Hepatocyte (in vitro differentiated cells): ENCODE results near the gene ARHGAP15. TPM values are rescaled to one million over a fixed set of nuclear protein-coding genes. Genes with fewer than 3 reads are reported as not detected.

Source experiments
- DNase-seq: peaks from one replicate; pipeline ENCODE4 v3.0.0-alpha.2; 2016; ENCODE audit warnings: low spot score
- H2AFZ ChIP-seq: fragments of 200-600 bp; sonication (generic); 2 replicates; pipeline ENCODE4 v1.6.0; 2016; ENCODE audit warnings: antibody characterized with exemption, mild to moderate bottlenecking
- H3K27ac ChIP-seq: fragments of 200-600 bp; sonication (generic); 2 replicates; pipeline ENCODE4 v1.5.1; 2016; ENCODE audit warnings: mild to moderate bottlenecking
- H3K27me3 ChIP-seq: fragments of 200-600 bp; sonication (generic); 2 replicates; pipeline ENCODE4 v1.6.1; 2016
- H3K36me3 ChIP-seq: fragments of 200-600 bp; sonication (generic); replicated peaks from 2 replicates; pipeline ENCODE4 v1.5.1; 2016; ENCODE audit warnings: low read depth; ENCODE audit not compliant: insufficient read depth
- H3K4me1 ChIP-seq: fragments of 200-600 bp; sonication (generic); 2 replicates; pipeline ENCODE4 v1.5.1; 2016; ENCODE audit warnings: mild to moderate bottlenecking, moderate library complexity; ENCODE audit not compliant: insufficient read depth
- H3K4me2 ChIP-seq: fragments of 200-600 bp; sonication (generic); 2 replicates; pipeline ENCODE4 v1.6.0; 2016
- H3K4me3 ChIP-seq: fragments of 200-600 bp; sonication (generic); 2 replicates; pipeline ENCODE4 v1.5.1; 2016; ENCODE audit warnings: mild to moderate bottlenecking
- H3K79me2 ChIP-seq: fragments of 200-600 bp; sonication (generic); 2 replicates; pipeline ENCODE4 v1.6.0; 2017; ENCODE audit warnings: mild to moderate bottlenecking
- H3K9me2 ChIP-seq: fragments of 200-600 bp; sonication (generic); replicated peaks from 2 replicates; pipeline ENCODE4 v1.6.0; 2017; ENCODE audit warnings: mild to moderate bottlenecking; ENCODE audit not compliant: insufficient read depth
- H3K9me3 ChIP-seq: fragments of 200-600 bp; sonication (generic); 2 replicates; pipeline ENCODE4 v1.5.1; 2016; ENCODE audit warnings: low read depth, mild to moderate bottlenecking
- H4K20me1 ChIP-seq: fragments of 200-600 bp; sonication (generic); 2 replicates; pipeline ENCODE4 v1.6.0; 2016; ENCODE audit warnings: mild to moderate bottlenecking; ENCODE audit not compliant: insufficient read depth, poor library complexity, severe bottlenecking
- EZH2 ChIP-seq: fragments of 200-600 bp; sonication (generic); IDR thresholded peaks from 2 replicates; pipeline ENCODE4 v1.6.1; 2016; ENCODE audit warnings: antibody characterized with exemption, mild to moderate bottlenecking, borderline replicate concordance
- EZH2phosphoT487 ChIP-seq: fragments of 200-600 bp; sonication (generic); IDR thresholded peaks from one replicate; pipeline ENCODE4 v1.6.1; 2018; ENCODE audit warnings: antibody characterized with exemption, mild to moderate bottlenecking, low read depth, moderate library complexity; ENCODE audit not compliant: unreplicated experiment, severe bottlenecking
- WGBS: methylation state at CpG from one replicate; pipeline ENCODE4 v1.1.6; 2016; ENCODE audit warnings: low lambda C conversion rate; ENCODE audit errors: missing lambda C conversion rate; 5-methylcytosine and 5-hydroxymethylcytosine counted together
- polyA plus RNA-seq: library from polyadenylated mRNA; unstranded; fragments of >200 nt; fragmentation: Nextera tagmentation; extraction: Ambion mirVana; gene quantifications from 2 replicates; pipeline ENCODE4 v1.2.1, GENCODE V29; 2016
- total RNA-seq: library from RNA; depleted of rRNA; stranded (reverse); fragments of >200 nt; gene quantifications from 2 replicates; pipeline ENCODE4 v1.2.3, GENCODE V29; 2014
- TF ChIP-seq, protein P1 (sequence below): fragments of 200-600 bp; sonication (generic); IDR thresholded peaks from 2 replicates; pipeline ENCODE4 v1.5.1; 2016; ENCODE audit warnings: antibody characterized with exemption, mild to moderate bottlenecking; ENCODE audit not compliant: poor library complexity

The ARHGAP15 gene
- total and polyA plus RNA-seq, 2 experiments from 2014 or later: 0.17 TPM; not detected in 1

GRCh38 chr2:143728498-143728897, 599.3 kb downstream of the ARHGAP15 start:
- Histone ChIP-seq H4K20me1 (no peaks in the 10 kb centered on the region), H3K4me3 (no peak overlapping the region), H3K4me1 (no peaks in the 10 kb centered on the region), H2AFZ (no peak overlapping the region), H3K9me3 (no peaks in the 10 kb centered on the region), H3K27me3 (no peaks in the 10 kb centered on the region), H3K4me2 (no peak overlapping the region), H3K9me2 (no peaks in the 10 kb centered on the region), H3K36me3 (no peaks in the 10 kb centered on the region), H3K27ac (no peak overlapping the region), H3K79me2 (no peaks in the 10 kb centered on the region)
- WGBS: 89% methylated on average over 7 of the region's 7 CpGs
- DNase-seq: no peak
- no peak for TF ChIP-seq EZH2
- TF ChIP-seq EZH2phosphoT487: no peak
- TF ChIP-seq, protein P1, sequence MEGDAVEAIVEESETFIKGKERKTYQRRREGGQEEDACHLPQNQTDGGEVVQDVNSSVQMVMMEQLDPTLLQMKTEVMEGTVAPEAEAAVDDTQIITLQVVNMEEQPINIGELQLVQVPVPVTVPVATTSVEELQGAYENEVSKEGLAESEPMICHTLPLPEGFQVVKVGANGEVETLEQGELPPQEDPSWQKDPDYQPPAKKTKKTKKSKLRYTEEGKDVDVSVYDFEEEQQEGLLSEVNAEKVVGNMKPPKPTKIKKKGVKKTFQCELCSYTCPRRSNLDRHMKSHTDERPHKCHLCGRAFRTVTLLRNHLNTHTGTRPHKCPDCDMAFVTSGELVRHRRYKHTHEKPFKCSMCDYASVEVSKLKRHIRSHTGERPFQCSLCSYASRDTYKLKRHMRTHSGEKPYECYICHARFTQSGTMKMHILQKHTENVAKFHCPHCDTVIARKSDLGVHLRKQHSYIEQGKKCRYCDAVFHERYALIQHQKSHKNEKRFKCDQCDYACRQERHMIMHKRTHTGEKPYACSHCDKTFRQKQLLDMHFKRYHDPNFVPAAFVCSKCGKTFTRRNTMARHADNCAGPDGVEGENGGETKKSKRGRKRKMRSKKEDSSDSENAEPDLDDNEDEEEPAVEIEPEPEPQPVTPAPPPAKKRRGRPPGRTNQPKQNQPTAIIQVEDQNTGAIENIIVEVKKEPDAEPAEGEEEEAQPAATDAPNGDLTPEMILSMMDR: no peak

DNA sequence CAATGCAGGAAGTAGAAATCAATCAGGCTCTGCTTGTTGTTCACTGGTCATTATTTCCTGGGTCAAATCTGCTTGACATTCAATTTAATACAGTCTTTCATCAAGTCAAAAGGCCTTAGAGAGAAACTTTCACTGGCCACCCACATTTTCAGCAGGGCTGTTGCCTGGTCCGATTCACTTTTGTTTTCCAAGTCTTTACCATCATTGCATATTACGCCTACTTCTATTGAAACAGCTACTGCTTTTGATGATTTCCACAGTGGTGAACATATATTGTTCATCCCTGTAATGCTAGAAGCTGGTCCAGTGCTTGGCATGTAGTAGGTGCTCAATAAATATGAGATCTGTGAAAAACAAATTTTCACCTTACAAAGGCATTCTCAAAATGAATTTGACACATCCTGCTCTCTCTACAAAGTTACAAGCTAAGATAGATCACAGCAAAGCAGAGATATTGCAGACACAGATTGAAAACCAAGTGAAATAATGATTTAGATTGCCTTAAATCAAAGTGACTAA, 600.1 kb downstream of the ARHGAP15 start:
- no peaks in the 10 kb centered on the region for H3K79me2 ChIP-seq
- H3K27ac ChIP-seq: no peak overlapping the region
- 95% methylated on average over 2 of the region's 2 CpGs for WGBS
- H2AFZ ChIP-seq: no peak overlapping the region
- H3K36me3 ChIP-seq: no peaks in the 10 kb centered on the region
- no peaks in the 10 kb centered on the region for H3K9me2 ChIP-seq
- no peaks in the 10 kb centered on the region for H3K27me3 ChIP-seq
- no peak overlapping the region for H3K4me3 ChIP-seq
- H3K4me2 ChIP-seq: no peak overlapping the region
- H3K4me1 ChIP-seq: no peaks in the 10 kb centered on the region
- no peaks in the 10 kb centered on the region for H4K20me1 ChIP-seq
- no peaks in the 10 kb centered on the region for H3K9me3 ChIP-seq
- TF ChIP-seq EZH2 (no peak), EZH2phosphoT487 (no peak)
- DNase-seq: no peak

DNA sequence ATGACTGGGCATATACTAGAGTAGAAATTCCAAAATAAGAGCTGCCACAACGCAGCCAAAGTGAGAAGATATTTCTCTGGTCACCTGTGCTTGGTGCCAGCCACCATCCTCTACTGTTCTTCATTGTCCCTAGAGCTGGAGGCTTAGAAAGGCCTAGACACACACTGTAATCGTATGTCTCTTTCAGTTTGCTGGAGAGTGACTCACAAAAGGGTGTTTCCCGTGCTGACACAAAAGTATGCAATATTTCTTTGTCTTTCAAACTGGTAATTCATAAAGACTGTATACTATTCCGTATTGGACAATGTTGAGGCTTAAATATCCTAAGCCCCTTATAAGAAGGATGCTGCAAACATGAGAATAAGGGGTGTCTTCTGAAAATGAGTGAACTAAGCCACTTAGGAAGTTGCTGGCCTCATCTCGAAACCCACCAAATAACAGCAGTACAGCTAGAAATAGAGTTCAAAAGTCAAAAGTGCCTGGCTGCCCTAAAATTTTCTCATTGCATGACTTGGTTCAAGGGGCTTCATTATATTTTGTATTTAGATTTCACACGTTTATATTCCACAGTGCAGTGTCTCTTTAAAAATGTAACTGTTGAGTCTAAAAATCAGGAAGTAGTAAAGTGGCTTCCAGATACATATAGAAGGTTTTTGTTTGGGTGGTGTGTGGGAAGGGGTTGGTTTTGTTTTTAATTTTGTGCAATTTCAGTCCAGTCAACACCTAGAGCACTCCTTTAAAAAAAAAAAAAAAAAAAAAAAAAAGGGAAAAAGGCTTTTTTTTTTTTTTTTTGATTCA, 601.1 kb downstream of the ARHGAP15 start:
- Histone ChIP-seq H3K4me2 (no peak overlapping the region), H4K20me1 (no peaks in the 10 kb centered on the region), H3K79me2 (no peaks in the 10 kb centered on the region), H3K9me2 (no peaks in the 10 kb centered on the region), H3K36me3 (no peaks in the 10 kb centered on the region), H3K27ac (no peak overlapping the region), H3K9me3 (no peaks in the 10 kb centered on the region), H3K27me3 (no peaks in the 10 kb centered on the region), H2AFZ (no peak overlapping the region), H3K4me3 (no peak overlapping the region), H3K4me1 (no peaks in the 10 kb centered on the region)
- WGBS: 83% methylated on average over 6 of the region's 6 CpGs
- no peak for TF ChIP-seq EZH2phosphoT487
- TF ChIP-seq, protein P1: no peak
- no peak for TF ChIP-seq EZH2
- DNase-seq: no peak

DNA sequence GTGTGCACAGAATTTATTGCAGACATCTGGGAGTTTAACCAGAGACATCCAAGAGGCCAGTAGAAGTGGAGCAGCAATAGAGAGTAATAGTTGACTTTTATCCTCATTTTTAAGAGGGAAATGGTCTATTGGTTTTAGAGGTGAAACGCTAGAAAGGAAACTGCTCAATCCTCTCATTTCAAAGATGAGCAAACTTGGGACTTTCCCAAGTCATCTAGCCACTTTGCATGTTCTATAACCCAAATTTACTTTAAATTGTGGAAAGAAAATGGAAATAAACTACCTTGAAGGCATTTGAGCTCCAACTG, 601.7 kb downstream of the ARHGAP15 start:
- no peak overlapping the region for H3K4me3 ChIP-seq
- TF ChIP-seq EZH2: no peak
- TF ChIP-seq, protein P1: no peak
- TF ChIP-seq EZH2phosphoT487: no peak

More for the DNA sequence above, 601.7 kb downstream of the ARHGAP15 start:
- Histone ChIP-seq H3K9me2 (no peaks in the 10 kb centered on the region), H2AFZ (no peak overlapping the region), H3K27me3 (no peaks in the 10 kb centered on the region), H3K4me2 (no peak overlapping the region), H3K4me1 (no peaks in the 10 kb centered on the region), H3K27ac (no peak overlapping the region), H3K36me3 (no peaks in the 10 kb centered on the region), H3K9me3 (no peaks in the 10 kb centered on the region), H4K20me1 (no peaks in the 10 kb centered on the region), H3K79me2 (no peaks in the 10 kb centered on the region)
- no peak for DNase-seq
- 64% methylated on average over 1 of the region's 1 CpG for whole genome bisulfite sequencing
